H9 (cell line): Measurements from ENCODE around the gene ARHGAP5. TPM values are rescaled to one million over a fixed set of nuclear protein-coding genes. Genes with fewer than 3 reads are reported as not detected.

Experiments used
- DNase-seq: peaks from one replicate; pipeline ENCODE4 v3.0.0-alpha.2; 2017
- H2AFZ ChIP-seq: one replicate; pipeline ENCODE4 v1.6.1; 2013; ENCODE audit warnings: mild to moderate bottlenecking, low read length, control low read depth, moderate library complexity
- H2AK5ac ChIP-seq: 2 replicates; pipeline ENCODE4 v1.6.1; 2013; ENCODE audit warnings: low read length, control low read depth, mixed read lengths; ENCODE audit not compliant: insufficient read length
- H2BK120ac ChIP-seq: one replicate; pipeline ENCODE4 v1.6.1; 2013; ENCODE audit warnings: low read depth, mild to moderate bottlenecking, low read length, control low read depth, inconsistent platforms; ENCODE audit not compliant: poor library complexity, severe bottlenecking
- H2BK12ac ChIP-seq: 2 replicates; pipeline ENCODE4 v1.6.1; 2013; ENCODE audit warnings: low read length, control low read depth, mixed read lengths, low read depth; ENCODE audit not compliant: insufficient read length
- H2BK15ac ChIP-seq: 2 replicates; pipeline ENCODE4 v1.6.1; 2013; ENCODE audit warnings: low read depth, low read length, control low read depth
- H2BK20ac ChIP-seq: one replicate; pipeline ENCODE4 v1.6.1; 2013; ENCODE audit warnings: low read depth, mild to moderate bottlenecking, low read length, control low read depth, inconsistent platforms; ENCODE audit not compliant: poor library complexity, severe bottlenecking
- H2BK5ac ChIP-seq: 2 replicates; pipeline ENCODE4 v1.6.1; 2013; ENCODE audit warnings: low read length, control low read depth, mixed read lengths; ENCODE audit not compliant: insufficient read length
- H3K14ac ChIP-seq: 2 replicates; pipeline ENCODE4 v1.6.1; 2013; ENCODE audit warnings: low read length, control low read depth; ENCODE audit not compliant: insufficient read depth
- H3K18ac ChIP-seq: 2 replicates; pipeline ENCODE4 v1.6.1; 2013; ENCODE audit warnings: low read depth, mild to moderate bottlenecking, mixed read lengths, low read length, control low read depth; ENCODE audit not compliant: insufficient read length
- H3K23ac ChIP-seq: 2 replicates; pipeline ENCODE4 v1.6.1; 2013; ENCODE audit warnings: low read length, control low read depth, mixed read lengths, low read depth; ENCODE audit not compliant: insufficient read length
- H3K23me2 ChIP-seq: 2 replicates; pipeline ENCODE4 v1.6.1; 2013; ENCODE audit warnings: low read depth, mild to moderate bottlenecking, mixed read lengths, low read length, control low read depth; ENCODE audit not compliant: insufficient read length, poor library complexity, severe bottlenecking
- H3K27ac ChIP-seq: 2 replicates; pipeline ENCODE4 v1.5.1; 2013; ENCODE audit warnings: low read length, control low read depth, mixed read lengths, low read depth; ENCODE audit not compliant: insufficient read length
- H3K27me3 ChIP-seq: 2 replicates; pipeline ENCODE4 v1.6.1; 2013; ENCODE audit warnings: low read length, control low read depth, inconsistent platforms; ENCODE audit not compliant: insufficient read depth
- H3K4ac ChIP-seq: 2 replicates; pipeline ENCODE4 v1.6.1; 2013; ENCODE audit warnings: low read depth, mild to moderate bottlenecking, control low read depth, inconsistent platforms, low read length, moderate library complexity
- H3K4me1 ChIP-seq: 2 replicates; pipeline ENCODE4 v1.6.1; 2013; ENCODE audit warnings: low read length, control low read depth, inconsistent platforms; ENCODE audit not compliant: insufficient read depth
- H3K4me2 ChIP-seq: 2 replicates; pipeline ENCODE4 v1.6.1; 2013; ENCODE audit warnings: low read length, control low read depth, mixed read lengths; ENCODE audit not compliant: insufficient read length, insufficient read depth
- H3K56ac ChIP-seq: 2 replicates; pipeline ENCODE4 v1.6.1; 2013; ENCODE audit warnings: low read depth, mild to moderate bottlenecking, mixed read lengths, low read length, control low read depth; ENCODE audit not compliant: insufficient read length
- H3K79me1 ChIP-seq: 2 replicates; pipeline ENCODE4 v1.6.1; 2013; ENCODE audit warnings: low read depth, mild to moderate bottlenecking, moderate library complexity, low read length, control low read depth, inconsistent platforms; ENCODE audit not compliant: insufficient read depth, poor library complexity, severe bottlenecking
- H3K79me2 ChIP-seq: 2 replicates; pipeline ENCODE4 v1.6.1; 2013; ENCODE audit warnings: low read length, control low read depth, inconsistent platforms; ENCODE audit not compliant: insufficient read depth
- H3K9ac ChIP-seq: 2 replicates; pipeline ENCODE4 v1.6.1; 2013; ENCODE audit warnings: low read length, control low read depth, mixed read lengths; ENCODE audit not compliant: insufficient read length; ENCODE audit errors: extremely low read depth
- H3K9me3 ChIP-seq: one replicate; pipeline ENCODE4 v1.6.1; 2013; ENCODE audit warnings: low read depth, low read length, inconsistent platforms; ENCODE audit not compliant: control insufficient read depth
- H3T11ph ChIP-seq: one replicate; pipeline ENCODE4 v1.6.1; 2013; ENCODE audit warnings: mild to moderate bottlenecking, low read length, control low read depth, inconsistent platforms
- H4K20me1 ChIP-seq: one replicate; pipeline ENCODE4 v1.6.1; 2013; ENCODE audit not compliant: control insufficient read depth, insufficient read length, insufficient read depth
- H4K5ac ChIP-seq: 2 replicates; pipeline ENCODE4 v1.6.1; 2013; ENCODE audit warnings: low read depth, mild to moderate bottlenecking, mixed read lengths, low read length, control low read depth; ENCODE audit not compliant: insufficient read length
- H4K8ac ChIP-seq: replicated peaks from 2 replicates; pipeline ENCODE4 v1.6.1; 2013; ENCODE audit warnings: low read length, control low read depth, mixed read lengths, low read depth; ENCODE audit not compliant: insufficient read length
- H4K91ac ChIP-seq: 2 replicates; pipeline ENCODE4 v1.6.1; 2013; ENCODE audit warnings: low read depth, mild to moderate bottlenecking, moderate library complexity, mixed read lengths, low read length, control low read depth; ENCODE audit not compliant: insufficient read length
- H3K27ac Mint-ChIP-seq, 3 experiments: 2 replicates in 2 of 3; 3 replicates in 1 of 3; pipeline ENCODE4 v1.8.0; 2020 to 2021; ENCODE audit warnings: mixed read lengths in 3 of 3, mild to moderate bottlenecking in 1 of 3, moderate library complexity in 1 of 3
- H3K27me3 Mint-ChIP-seq: 2 replicates; pipeline ENCODE4 v1.8.0; 2021; ENCODE audit warnings: low read depth, mild to moderate bottlenecking, moderate library complexity, mixed read lengths
- H3K36me3 Mint-ChIP-seq, 3 experiments: 2 replicates in 2 of 3; 3 replicates in 1 of 3; pipeline ENCODE4 v1.8.0; 2020 to 2021; ENCODE audit warnings: low read depth in 3 of 3, mixed read lengths in 3 of 3; ENCODE audit not compliant: insufficient read depth in 1 of 3
- H3K4me1 Mint-ChIP-seq, 2 experiments: 2 replicates each; pipeline ENCODE4 v1.8.0; 2020; ENCODE audit warnings: mixed read lengths in 2 of 2
- H3K4me3 Mint-ChIP-seq, 2 experiments: 2 replicates in 1 of 2; 3 replicates in 1 of 2; pipeline ENCODE4 v1.8.0; 2020 to 2021; ENCODE audit warnings: mild to moderate bottlenecking in 2 of 2, mixed read lengths in 2 of 2, moderate library complexity in 1 of 2
- H3K9me3 Mint-ChIP-seq, 2 experiments: 2 replicates in 1 of 2; 3 replicates in 1 of 2; pipeline ENCODE4 v1.8.0; 2020; ENCODE audit warnings: mild to moderate bottlenecking in 2 of 2, mixed read lengths in 2 of 2, moderate library complexity in 1 of 2
- whole genome bisulfite sequencing: extraction: QIAGEN DNeasy Blood & Tissue Kit; methylation state at CpG from one replicate; pipeline ENCODE4 v1.1.7; 2013; ENCODE audit warnings: missing lambda C conversion rate, low lambda C conversion rate, mixed read lengths; ENCODE audit not compliant: insufficient read length; ENCODE audit errors: extremely low coverage; 5-methylcytosine and 5-hydroxymethylcytosine counted together
- total RNA-seq: library from RNA; stranded (reverse); gene quantifications from 2 replicates; pipeline ENCODE4 v1.2.1, GENCODE V29; 2021
- TF ChIP-seq, protein P1 (sequence below): fragments of 200-600 bp; sonication (generic); conservative IDR thresholded peaks from 3 replicates; pipeline ENCODE4 v1.8.0; 2021; ENCODE audit warnings: antibody characterized with exemption, mild to moderate bottlenecking

Gene ARHGAP5
- total RNA-seq, 1 experiment from 2014 or later, result 73.8 TPM

DNA sequence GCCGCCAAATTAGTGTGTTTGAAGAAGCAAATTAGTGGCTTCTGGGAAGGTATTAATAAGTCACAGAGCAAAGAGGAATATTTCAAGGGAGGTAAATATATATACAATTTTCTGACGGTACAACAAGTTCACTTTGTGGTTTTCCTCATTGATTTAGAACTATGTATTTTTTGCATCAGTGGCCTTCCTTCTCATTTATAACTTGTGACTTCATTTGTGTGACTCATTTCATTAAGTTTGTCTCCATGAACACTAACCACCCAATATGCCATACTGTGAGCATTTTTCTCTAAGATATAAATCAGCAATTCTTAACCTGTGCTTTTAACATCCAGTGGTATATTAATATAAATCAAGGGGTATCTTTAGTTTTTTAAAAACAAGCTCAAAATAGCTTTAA is 29.3 kb upstream of the ARHGAP5 start:
- Mint-ChIP-seq H3K4me3 (no peak overlapping the region), H3K4me1 (peaks cover 2% of the 10 kb centered on the region in 2 experiments; a peak in 2 of 4 replicates), H3K27me3 (no peaks in the 10 kb centered on the region), H3K36me3 (no peaks in the 10 kb centered on the region), H3K27ac (no peak overlapping the region), H3K9me3 (no peaks in the 10 kb centered on the region)
- Histone ChIP-seq H2BK5ac (no peak overlapping the region), H4K8ac (no peak overlapping the region), H4K5ac (no peak overlapping the region), H3K4me2 (no peak overlapping the region), H3K23ac (no peak overlapping the region), H3K27me3 (no peaks in the 10 kb centered on the region), H2BK15ac (no peak overlapping the region), H3K9me3 (no peaks in the 10 kb centered on the region), H3K18ac (no peak overlapping the region), H3K79me1 (no peaks in the 10 kb centered on the region), H3K9ac (no peak overlapping the region), H4K20me1 (no peaks in the 10 kb centered on the region), H3K27ac (no peak overlapping the region), H3K4ac (no peak overlapping the region), H2AK5ac (no peak overlapping the region), H3K56ac (no peak overlapping the region), H2AFZ (no peak overlapping the region), H3K23me2 (no peaks in the 10 kb centered on the region), H3K79me2 (no peaks in the 10 kb centered on the region), H2BK120ac (no peak overlapping the region), H2BK12ac (no peak overlapping the region), H3K14ac (no peak overlapping the region), H3K4me1 (no peaks in the 10 kb centered on the region), H4K91ac (no peak overlapping the region), H2BK20ac (no peak overlapping the region), H3T11ph (no peak overlapping the region)
- WGBS, result no CpG with 5 or more reads among the region's 2 CpGs
- no peak for DNase-seq
- TF ChIP-seq, protein P1, sequence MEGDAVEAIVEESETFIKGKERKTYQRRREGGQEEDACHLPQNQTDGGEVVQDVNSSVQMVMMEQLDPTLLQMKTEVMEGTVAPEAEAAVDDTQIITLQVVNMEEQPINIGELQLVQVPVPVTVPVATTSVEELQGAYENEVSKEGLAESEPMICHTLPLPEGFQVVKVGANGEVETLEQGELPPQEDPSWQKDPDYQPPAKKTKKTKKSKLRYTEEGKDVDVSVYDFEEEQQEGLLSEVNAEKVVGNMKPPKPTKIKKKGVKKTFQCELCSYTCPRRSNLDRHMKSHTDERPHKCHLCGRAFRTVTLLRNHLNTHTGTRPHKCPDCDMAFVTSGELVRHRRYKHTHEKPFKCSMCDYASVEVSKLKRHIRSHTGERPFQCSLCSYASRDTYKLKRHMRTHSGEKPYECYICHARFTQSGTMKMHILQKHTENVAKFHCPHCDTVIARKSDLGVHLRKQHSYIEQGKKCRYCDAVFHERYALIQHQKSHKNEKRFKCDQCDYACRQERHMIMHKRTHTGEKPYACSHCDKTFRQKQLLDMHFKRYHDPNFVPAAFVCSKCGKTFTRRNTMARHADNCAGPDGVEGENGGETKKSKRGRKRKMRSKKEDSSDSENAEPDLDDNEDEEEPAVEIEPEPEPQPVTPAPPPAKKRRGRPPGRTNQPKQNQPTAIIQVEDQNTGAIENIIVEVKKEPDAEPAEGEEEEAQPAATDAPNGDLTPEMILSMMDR, result no peak
